SU-DHL-6 (cell line): Measurements from ENCODE around the gene SLIT2.

Experiments
- EZH2phosphoT487 ChIP-seq: fragments of 200-600 bp; sonication (generic), shearing (Covaris generic); conservative IDR thresholded peaks from 2 replicates; pipeline ENCODE4 v1.6.1; 2018; ENCODE audit warnings: mild to moderate bottlenecking, antibody characterized with exemption, low read length, moderate library complexity, mixed read lengths
- TF ChIP-seq, protein P1 (sequence below): fragments of 200-600 bp; sonication (generic); IDR thresholded peaks from one replicate; pipeline ENCODE4 v1.5.1; 2017; ENCODE audit warnings: antibody characterized with exemption, mild to moderate bottlenecking, low read length, moderate library complexity; ENCODE audit not compliant: insufficient read depth, poor library complexity, severe bottlenecking

- TF ChIP-seq, protein P1, sequence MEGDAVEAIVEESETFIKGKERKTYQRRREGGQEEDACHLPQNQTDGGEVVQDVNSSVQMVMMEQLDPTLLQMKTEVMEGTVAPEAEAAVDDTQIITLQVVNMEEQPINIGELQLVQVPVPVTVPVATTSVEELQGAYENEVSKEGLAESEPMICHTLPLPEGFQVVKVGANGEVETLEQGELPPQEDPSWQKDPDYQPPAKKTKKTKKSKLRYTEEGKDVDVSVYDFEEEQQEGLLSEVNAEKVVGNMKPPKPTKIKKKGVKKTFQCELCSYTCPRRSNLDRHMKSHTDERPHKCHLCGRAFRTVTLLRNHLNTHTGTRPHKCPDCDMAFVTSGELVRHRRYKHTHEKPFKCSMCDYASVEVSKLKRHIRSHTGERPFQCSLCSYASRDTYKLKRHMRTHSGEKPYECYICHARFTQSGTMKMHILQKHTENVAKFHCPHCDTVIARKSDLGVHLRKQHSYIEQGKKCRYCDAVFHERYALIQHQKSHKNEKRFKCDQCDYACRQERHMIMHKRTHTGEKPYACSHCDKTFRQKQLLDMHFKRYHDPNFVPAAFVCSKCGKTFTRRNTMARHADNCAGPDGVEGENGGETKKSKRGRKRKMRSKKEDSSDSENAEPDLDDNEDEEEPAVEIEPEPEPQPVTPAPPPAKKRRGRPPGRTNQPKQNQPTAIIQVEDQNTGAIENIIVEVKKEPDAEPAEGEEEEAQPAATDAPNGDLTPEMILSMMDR: no peak
- TF ChIP-seq EZH2phosphoT487: no peak
Measured at GRCh38 chr4:20254511-20255250, 3.0 kb downstream of the SLIT2 start.
